B cell (primary cell): ENCODE data around the gene PDZD7. TPM values are rescaled to one million over a fixed set of nuclear protein-coding genes. Genes with fewer than 3 reads are reported as not detected.
A peak's percentile ranks its signal among the peaks of the same experiment; 100 is the strongest.

Experiments
- ATAC-seq: fragments of 200-7000 bp; cut with Tn5 transposase; one replicate; pipeline ENCODE4 v1.10.0; 2021; ENCODE audit warnings: low read depth, mild to moderate bottlenecking, moderate number of reproducible peaks, moderate library complexity
- CTCF ChIA-PET: fragments of 350-600 bp; sonication (Branson Sonifier 250); formaldehyde crosslinking; loops from one replicate; lab custom pipeline; 2021; ENCODE audit warnings: antibody characterized with exemption, inconsistent platforms; lab: Charles Lee
- POLR2A ChIA-PET: fragments of 350-600 bp; sonication (Branson Sonifier 250); formaldehyde crosslinking; loops from one replicate; lab custom pipeline; 2021; ENCODE audit warnings: antibody characterized with exemption; lab: Charles Lee
- DNase-seq: peaks from one replicate; pipeline ENCODE4 v3.0.0; 2013
- H2AFZ ChIP-seq: 2 replicates; pipeline ENCODE4 v1.6.1; 2012; ENCODE audit warnings: mild to moderate bottlenecking, low read depth, low read length; ENCODE audit not compliant: insufficient read depth, poor library complexity, severe bottlenecking
- H3K27ac ChIP-seq, 2 donors: 1 replicate in 1 of 2; 2 replicates in 1 of 2; pipeline ENCODE4 v1.5.1; 2012 to 2013; ENCODE audit warnings: low read length in 2 of 2, mild to moderate bottlenecking in 2 of 2, moderate library complexity in 1 of 2
- H3K27me3 ChIP-seq, 4 experiments: fragments of 200-600 bp in 1 of 4; sonication (generic) in 1 of 4; replicated peaks in 1 of 4; 1 replicate in 2 of 4; 2 replicates in 2 of 4; pipeline versions ENCODE4 v1.6.1 to v1.7.0; 2013 to 2016; ENCODE audit warnings: low read length in 3 of 4, mild to moderate bottlenecking in 2 of 4, mixed read lengths in 1 of 4, moderate library complexity in 1 of 4; ENCODE audit not compliant: insufficient read depth in 4 of 4, control insufficient read depth in 3 of 4; ENCODE audit errors: control extremely low read depth in 1 of 4
- H3K36me3 ChIP-seq, 2 experiments: replicated peaks in 1 of 2; 1 replicate in 1 of 2; 2 replicates in 1 of 2; pipeline versions ENCODE4 v1.6.1 to v1.7.1; 2013; ENCODE audit warnings: low read length in 1 of 2; ENCODE audit not compliant: insufficient read depth in 2 of 2, control insufficient read depth in 1 of 2; ENCODE audit errors: control extremely low read depth in 1 of 2, extremely low read depth in 1 of 2
- H3K4me1 ChIP-seq, 2 donors: fragments of 200-600 bp in 1 of 2; sonication (generic) in 1 of 2; 1 replicate in 1 of 2; 2 replicates in 1 of 2; pipeline versions ENCODE4 v1.5.1 to v1.6.1; 2013 to 2017; ENCODE audit warnings: low read length in 2 of 2; ENCODE audit not compliant: control insufficient read depth in 2 of 2, insufficient read depth in 2 of 2
- H3K4me2 ChIP-seq: replicated peaks from 2 replicates; pipeline ENCODE3; 2012; ENCODE audit warnings: mild to moderate bottlenecking, low read depth, low read length; ENCODE audit not compliant: poor library complexity, severe bottlenecking
- H3K4me3 ChIP-seq, 5 experiments: fragments of 200-600 bp in 1 of 5; sonication (generic) in 1 of 5; 1 replicate in 3 of 5; 2 replicates in 2 of 5; pipeline versions ENCODE4 v1.5.1 to v1.7.0; 2011 to 2016; ENCODE audit warnings: low read length in 4 of 5, mild to moderate bottlenecking in 4 of 5, low read depth in 2 of 5, control low read depth in 1 of 5, moderate library complexity in 1 of 5; ENCODE audit not compliant: insufficient read depth in 1 of 5; ENCODE audit errors: control extremely low read depth in 1 of 5, extremely low read depth in 1 of 5
- H3K79me2 ChIP-seq: fragments of 200-600 bp; sonication (generic); one replicate; pipeline ENCODE4 v1.6.0; 2016; ENCODE audit warnings: low read length; ENCODE audit not compliant: control insufficient read depth, insufficient read depth
- H3K9ac ChIP-seq: fragments of 200-600 bp; sonication (generic); 2 replicates; pipeline ENCODE4 v1.6.1; 2017; ENCODE audit warnings: mild to moderate bottlenecking, low read length, moderate library complexity
- H3K9me3 ChIP-seq, 3 donors: one replicate each; pipeline versions ENCODE4 v1.6.1 to v1.7.1; 2013; ENCODE audit warnings: low read length in 2 of 3; ENCODE audit not compliant: control insufficient read depth in 2 of 3, insufficient read depth in 1 of 3; ENCODE audit errors: control extremely low read depth in 1 of 3
- H4K20me1 ChIP-seq: 2 replicates; pipeline ENCODE4 v1.6.0; 2012; ENCODE audit warnings: mild to moderate bottlenecking, low read length; ENCODE audit not compliant: insufficient read depth, control insufficient read depth, poor library complexity, severe bottlenecking
- H3K27ac Mint-ChIP-seq: one replicate; pipeline ENCODE4 v1.8.0; 2021; ENCODE audit warnings: mixed read lengths
- H3K27me3 Mint-ChIP-seq: one replicate; pipeline ENCODE4 v1.8.0; 2021; ENCODE audit warnings: mixed read lengths
- H3K4me1 Mint-ChIP-seq: one replicate; pipeline ENCODE4 v1.8.0; 2021; ENCODE audit warnings: mixed read lengths
- H3K4me3 Mint-ChIP-seq: one replicate; pipeline ENCODE4 v1.8.0; 2021; ENCODE audit warnings: mixed read lengths
- H3K9me3 Mint-ChIP-seq: one replicate; pipeline ENCODE4 v1.8.0; 2022; ENCODE audit warnings: mixed read lengths; ENCODE audit not compliant: insufficient read depth
- EZH2 ChIP-seq: IDR thresholded peaks from 2 replicates; pipeline ENCODE4 v1.6.1; 2012; ENCODE audit warnings: borderline replicate concordance, low read depth, mild to moderate bottlenecking, moderate library complexity, low read length; ENCODE audit not compliant: insufficient read depth, poor library complexity, severe bottlenecking
- WGBS: methylation state at CpG from one replicate; pipeline ENCODE4 v1.1.5; 2013; ENCODE audit warnings: missing lambda C conversion rate; ENCODE audit not compliant: insufficient coverage; 5-methylcytosine and 5-hydroxymethylcytosine counted together
- intact Hi-C: fragments of 100-400 bp; cut with micrococcal nuclease; formaldehyde crosslinking; loops from one replicate; pipeline ENCODE4 v1.10.0; 2022
- polyA plus RNA-seq: library from polyadenylated mRNA; depleted of rRNA; stranded (reverse); fragments of >200 nt; gene quantifications from 2 replicates; pipeline ENCODE4 v1.2.3, GENCODE V29; 2012
- total RNA-seq, 2 donors: library from RNA; stranded (reverse); fragments of 120-200 nt in 1 of 2; gene quantifications; 1 replicate in 1 of 2; 2 replicates in 1 of 2; pipeline versions ENCODE4 v1.2.3 to v1.2.4, GENCODE V29; 2013 to 2022
- TF ChIP-seq, protein P1 (sequence below): fragments of 200-600 bp; IDR thresholded peaks from one replicate; pipeline ENCODE4 v1.8.0; 2022; ENCODE audit warnings: antibody characterized with exemption, mild to moderate bottlenecking

Gene PDZD7
- total and polyA plus RNA-seq, 2 donors (not counting 1 experiment from before 2014, with no cell fraction given) = 0.64 to 0.69 TPM

GRCh38 chr10:101042118-101042517 is 11.2 kb upstream of the PDZD7 start:
- TF ChIP-seq, protein P1, sequence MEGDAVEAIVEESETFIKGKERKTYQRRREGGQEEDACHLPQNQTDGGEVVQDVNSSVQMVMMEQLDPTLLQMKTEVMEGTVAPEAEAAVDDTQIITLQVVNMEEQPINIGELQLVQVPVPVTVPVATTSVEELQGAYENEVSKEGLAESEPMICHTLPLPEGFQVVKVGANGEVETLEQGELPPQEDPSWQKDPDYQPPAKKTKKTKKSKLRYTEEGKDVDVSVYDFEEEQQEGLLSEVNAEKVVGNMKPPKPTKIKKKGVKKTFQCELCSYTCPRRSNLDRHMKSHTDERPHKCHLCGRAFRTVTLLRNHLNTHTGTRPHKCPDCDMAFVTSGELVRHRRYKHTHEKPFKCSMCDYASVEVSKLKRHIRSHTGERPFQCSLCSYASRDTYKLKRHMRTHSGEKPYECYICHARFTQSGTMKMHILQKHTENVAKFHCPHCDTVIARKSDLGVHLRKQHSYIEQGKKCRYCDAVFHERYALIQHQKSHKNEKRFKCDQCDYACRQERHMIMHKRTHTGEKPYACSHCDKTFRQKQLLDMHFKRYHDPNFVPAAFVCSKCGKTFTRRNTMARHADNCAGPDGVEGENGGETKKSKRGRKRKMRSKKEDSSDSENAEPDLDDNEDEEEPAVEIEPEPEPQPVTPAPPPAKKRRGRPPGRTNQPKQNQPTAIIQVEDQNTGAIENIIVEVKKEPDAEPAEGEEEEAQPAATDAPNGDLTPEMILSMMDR = no peak
- no peak for TF ChIP-seq EZH2

GRCh38 chr10:101041252-101041761 is 10.4 kb upstream of the PDZD7 start:
- Mint-ChIP-seq H3K4me3 (peak overlapping the region; percentile 34), H3K4me1 (peaks cover 17% of the 10 kb centered on the region), H3K9me3 (no peaks in the 10 kb centered on the region), H3K27ac (peak overlapping the region; percentile 50), H3K27me3 (peaks cover 6% of the 10 kb centered on the region)
- Histone ChIP-seq H3K36me3 (peaks cover 0 to 13% of the 10 kb centered on the region in 2 experiments), H3K79me2 (no peaks in the 10 kb centered on the region), H3K27me3 (peaks cover 0 to 8% (median 0%) of the 10 kb centered on the region in 4 experiments), H3K4me2 (no peak overlapping the region), H4K20me1 (no peaks in the 10 kb centered on the region), H3K9ac (no peak overlapping the region), H3K4me3 (no peak overlapping the region), H3K4me1 (peaks cover 6 to 15% of the 10 kb centered on the region in 2 donors), H2AFZ (no peak overlapping the region), H3K9me3 (no peaks in the 10 kb centered on the region), H3K27ac (no peak overlapping the region)
- ATAC-seq = peak; percentile 81
- TF ChIP-seq, protein P1 = peak; percentile 85
- no peak for TF ChIP-seq EZH2
- WGBS = 11% methylated on average over 2 of the region's 6 CpGs
- intact Hi-C loops = loop anchor here (1.0 to 5.0 kb wide), 4 partner anchors 9 to 311 kb away; partner anchors contain the start of gene BTRC
- CTCF ChIA-PET = interaction anchor here (0.6 to 7.8 kb wide), 19 partner anchors 11 to 1047 kb away, joined by 3 to 306 read pairs (median 4); partner anchors contain the start of genes KAZALD1, PDZD7 and SFXN3
- DNase-seq = peak; percentile 84
- POLR2A ChIA-PET = interaction anchor here (0.6 to 0.7 kb wide), 3 partner anchors 9 to 425 kb away, joined by 3 to 12 read pairs (median 3); no protein-coding TSS in a partner anchor

More at GRCh38 chr10:101042118-101042517, 11.2 kb upstream of the PDZD7 start:
- ATAC-seq (no peak), DNase-seq (peak; percentile 15)
- Mint-ChIP-seq H3K27me3 (peaks cover 14% of the 10 kb centered on the region), H3K4me1 (peaks cover 17% of the 10 kb centered on the region), H3K27ac (peak overlapping the region; percentile 32), H3K9me3 (no peaks in the 10 kb centered on the region), H3K4me3 (peak overlapping the region; percentile 100)
- intact Hi-C loops = loop anchor here (1.0 to 5.0 kb wide), 3 partner anchors 8 to 310 kb away; partner anchors contain the start of gene BTRC
- peak overlapping the region; percentile 69 for H3K9ac ChIP-seq
- POLR2A ChIA-PET = interaction anchor here (1.0 to 2.1 kb wide), 3 partner anchors 10 to 20 kb away, joined by 5 to 20 read pairs (median 13); partner anchors contain the start of genes KAZALD1, PDZD7 and SFXN3
- peaks cover 0 to under 1% (median 0%) of the 10 kb centered on the region in 3 donors for H3K9me3 ChIP-seq
- peak overlapping the region; percentile 78 for H3K4me2 ChIP-seq
- peaks cover 6 to 15% of the 10 kb centered on the region in 2 donors for H3K4me1 ChIP-seq
- H3K27me3 ChIP-seq = peaks cover 0 to 15% (median 3%) of the 10 kb centered on the region in 4 experiments
- no peaks in the 10 kb centered on the region for H4K20me1 ChIP-seq
- H3K79me2 ChIP-seq = no peaks in the 10 kb centered on the region
- H2AFZ ChIP-seq = peak overlapping the region; percentile 92
- 83% methylated on average over 2 of the region's 4 CpGs for WGBS
- H3K36me3 ChIP-seq = peaks cover 0 to 8% of the 10 kb centered on the region in 2 experiments
- CTCF ChIA-PET = interaction anchor here (1.0 to 7.8 kb wide), 15 partner anchors 7 to 739 kb away, joined by 3 to 306 read pairs (median 5); partner anchors contain the start of genes KAZALD1, PDZD7 and SFXN3
- peak overlapping the region in 1 of 5 experiments; percentile 68 for H3K4me3 ChIP-seq
- no peak overlapping the region for H3K27ac ChIP-seq
